Activated CD4-positive, CD25-positive, alpha-beta regulatory T cell treated with anti-CD3 and anti-CD28 coated beads, Interleukin-2, amount 50 U/mL, for 16 hours (primary cell): Measurements from ENCODE around the gene FTCD.
"Not testable (repeated sequence)": the region's sequence is repeated elsewhere in the genome, so short reads cannot be mapped to it uniquely, and the experiment has no call there.

Experiments used
- DNase-seq: peaks from one replicate; pipeline ENCODE4 v3.0.0-alpha.2; 2020; ENCODE audit warnings: low read depth, low spot score

Gene FTCD

GRCh38 chr21:46155514-46156377, at the start of gene FTCD:
FTCD (minus strand) TSS chr21:46155579; CDS start chr21:46155523, 56 bp downstream.
- DNase-seq, result no peak

- DNase-seq, result no peak
Measured at GRCh38 chr21:46205166-46205565, 49.8 kb upstream of the FTCD start.

- DNase-seq, result no peak
Measured at GRCh38 chr21:46203203-46203600, 47.8 kb upstream of the FTCD start.

DNA sequence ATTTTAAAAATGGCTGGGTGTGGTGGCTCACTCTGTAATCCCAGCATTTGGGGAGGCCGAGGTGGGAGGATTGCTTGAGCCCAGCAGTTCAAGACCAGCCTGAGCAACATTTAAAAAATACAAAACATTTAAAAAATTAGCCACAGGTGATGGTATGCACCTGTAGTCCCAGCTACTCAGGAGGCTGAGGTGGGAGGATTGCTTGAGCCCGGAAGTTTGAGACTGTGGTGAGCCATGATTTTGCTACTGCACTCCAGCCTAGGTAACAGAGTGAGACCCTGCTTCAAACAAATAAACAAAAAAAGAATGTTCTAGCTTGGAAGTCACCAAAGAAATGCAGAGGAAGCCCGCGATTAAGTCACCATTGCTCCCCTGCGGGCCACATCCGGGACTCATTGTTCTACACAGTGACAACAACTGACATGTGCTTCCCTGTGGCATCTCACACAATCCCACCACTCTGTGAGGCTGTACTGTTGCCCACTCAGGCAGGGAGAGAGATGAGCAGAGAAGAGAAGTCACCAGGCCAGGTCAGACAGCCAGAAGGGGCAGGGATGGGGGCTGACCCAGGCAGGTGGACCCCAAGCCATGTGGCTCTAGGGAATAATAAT, 47.3 kb upstream of the FTCD start:
- no peak for DNase-seq

- not testable (repeated sequence) for DNase-seq
Measured at GRCh38 chr21:46200877-46201803, 45.8 kb upstream of the FTCD start.

- no peak for DNase-seq
Measured at GRCh38 chr21:46199436-46200373, 44.3 kb upstream of the FTCD start.

DNA sequence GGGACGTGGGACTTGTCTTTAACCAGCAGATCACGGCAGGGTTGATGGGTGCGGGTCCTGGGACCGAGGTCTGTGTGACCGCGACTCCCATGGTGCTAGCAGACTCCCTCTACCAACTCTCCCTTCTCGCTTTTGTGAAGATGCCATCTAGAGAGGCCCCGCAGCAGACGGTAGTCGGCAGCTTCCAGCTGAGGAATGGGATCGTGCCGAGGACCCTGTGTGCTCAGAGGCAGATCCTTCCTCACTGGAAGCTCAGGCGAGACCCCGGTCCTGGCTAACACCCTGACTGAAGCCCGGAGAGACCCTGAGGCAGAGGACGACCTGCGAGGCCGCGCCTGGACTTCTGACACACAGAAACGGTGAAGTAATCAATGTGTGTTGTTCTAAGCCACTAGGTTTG, 41.4 kb upstream of the FTCD start:
- no peak for DNase-seq

GRCh38 chr21:46195595-46196195, 40.3 kb upstream of the FTCD start:
- DNase-seq, result no peak

GRCh38 chr21:46194374-46195334, 39.3 kb upstream of the FTCD start:
- no peak for DNase-seq

- DNase-seq, result no peak
Measured at GRCh38 chr21:46193829-46194373, 38.5 kb upstream of the FTCD start.

- no peak for DNase-seq
Measured at GRCh38 chr21:46191686-46192575, 36.6 kb upstream of the FTCD start.

DNA sequence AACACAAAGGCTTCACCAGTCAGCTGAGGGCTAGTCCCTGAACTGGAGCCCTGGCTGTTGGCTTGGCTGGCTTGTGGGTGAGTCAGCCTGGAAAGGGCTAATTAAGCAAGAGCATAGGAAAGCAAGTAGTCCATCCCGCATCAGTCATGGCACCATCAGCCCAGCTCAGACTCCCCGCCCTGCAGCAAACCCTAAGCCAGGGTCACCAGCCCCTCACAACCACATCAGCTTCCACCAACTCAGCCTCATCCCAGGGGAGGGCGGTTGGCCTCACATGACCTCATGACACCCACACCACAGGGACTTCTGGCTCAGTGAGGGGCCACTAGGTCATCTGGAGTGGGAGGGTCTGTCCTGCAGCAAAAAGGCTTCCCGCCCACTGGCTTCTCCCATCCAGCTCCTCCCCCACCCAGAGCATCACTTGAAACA, 35.9 kb upstream of the FTCD start:
- DNase-seq, result no peak

- DNase-seq, result no peak
Measured at GRCh38 chr21:46190491-46191131, 35.2 kb upstream of the FTCD start.

GRCh38 chr21:46189959-46190490, 34.6 kb upstream of the FTCD start:
- no peak for DNase-seq

GRCh38 chr21:46189213-46189958, 34.0 kb upstream of the FTCD start:
- DNase-seq, result no peak
